ENCODE results near the gene DIPK2A. TPM values are rescaled to one million over a fixed set of nuclear protein-coding genes. Genes with fewer than 3 reads are reported as not detected.
A peak's percentile ranks its signal among the peaks of the same experiment; 100 is the strongest.

DIPK2A gene
- 5.9 TPM for total RNA-seq
- long read RNA-seq, full-length matches to known transcripts: 9 of 10 reads
- long read RNA-seq, partial matches to known transcripts: 1 of 10 reads
- long read RNA-seq, other reads (novel, unspliced or antisense): 0 of 10 reads

- ATAC-seq (ENCODE audit: poor library complexity): peak; percentile 91
- intact Hi-C loops (cut with DNase I): no loop called here
Measured at GRCh38 chr3:143971359-143972154, at the start of gene DIPK2A. DIPK2A (plus strand) TSS chr3:143971823; CDS start chr3:143972333, 510 bp downstream.

GRCh38 chr3:143924522-143925285 lies 46.9 kb upstream of the DIPK2A start:
- ATAC-seq (ENCODE audit: poor library complexity) (no peak), DNase-seq (no peak)
- intact Hi-C loops (cut with DNase I): no loop called here

More at GRCh38 chr3:143971359-143972154, at the start of gene DIPK2A:
- peak; percentile 96 for DNase-seq

- ATAC-seq (ENCODE audit: poor library complexity): no peak
- intact Hi-C loops (cut with DNase I): no loop called here
- no peak for DNase-seq
Measured at GRCh38 chr3:143928056-143928455, 43.6 kb upstream of the DIPK2A start.

- intact Hi-C loops (cut with DNase I): no loop called here
- DNase-seq: no peak
- no peak for ATAC-seq (ENCODE audit: poor library complexity)
Measured at GRCh38 chr3:143928541-143929255, 42.9 kb upstream of the DIPK2A start.

GRCh38 chr3:143934791-143935190 lies 36.8 kb upstream of the DIPK2A start:
- no peak for DNase-seq
- no peak for ATAC-seq (ENCODE audit: poor library complexity)
- intact Hi-C loops (cut with DNase I): no loop called here

- no peak for DNase-seq
- intact Hi-C loops (cut with DNase I): no loop called here
- no peak for ATAC-seq (ENCODE audit: poor library complexity)
Measured at GRCh38 chr3:143935678-143936077, 35.9 kb upstream of the DIPK2A start.

- intact Hi-C loops (cut with DNase I): loop anchor here (10.0 kb wide), 1 partner anchor 176 kb away; no protein-coding TSS in a partner anchor
- no peak for DNase-seq
- ATAC-seq (ENCODE audit: poor library complexity): no peak
Measured at GRCh38 chr3:143950810-143951209, 20.8 kb upstream of the DIPK2A start.

GRCh38 chr3:143951351-143951971 lies 20.2 kb upstream of the DIPK2A start:
- DNase-seq (no peak), ATAC-seq (ENCODE audit: poor library complexity) (no peak)
- intact Hi-C loops (cut with DNase I): loop anchor here (10.0 kb wide), 1 partner anchor 177 kb away; no protein-coding TSS in a partner anchor

- DNase-seq: no peak
- intact Hi-C loops (cut with DNase I): loop anchor here (10.0 kb wide), 1 partner anchor 178 kb away; no protein-coding TSS in a partner anchor
- no peak for ATAC-seq (ENCODE audit: poor library complexity)
Measured at GRCh38 chr3:143952569-143953072, 19.0 kb upstream of the DIPK2A start.

GRCh38 chr3:143955113-143955512 lies 16.5 kb upstream of the DIPK2A start:
- DNase-seq: no peak
- no peak for ATAC-seq (ENCODE audit: poor library complexity)
- intact Hi-C loops (cut with DNase I): loop anchor here (10.0 kb wide), 1 partner anchor 180 kb away; no protein-coding TSS in a partner anchor

- DNase-seq (no peak), ATAC-seq (ENCODE audit: poor library complexity) (no peak)
- intact Hi-C loops (cut with DNase I): loop anchor here (10.0 kb wide), 1 partner anchor 182 kb away; no protein-coding TSS in a partner anchor
Measured at GRCh38 chr3:143956838-143957237, 14.8 kb upstream of the DIPK2A start.

- ATAC-seq (ENCODE audit: poor library complexity) (no peak), DNase-seq (no peak)
- intact Hi-C loops (cut with DNase I): loop anchor here (10.0 kb wide), 1 partner anchor 183 kb away; no protein-coding TSS in a partner anchor
Measured at GRCh38 chr3:143957453-143957852, 14.2 kb upstream of the DIPK2A start.

- intact Hi-C loops (cut with DNase I): loop anchor here (10.0 kb wide), 1 partner anchor 184 kb away; no protein-coding TSS in a partner anchor
- DNase-seq: no peak
- ATAC-seq (ENCODE audit: poor library complexity): no peak
Measured at GRCh38 chr3:143958966-143959365, 12.7 kb upstream of the DIPK2A start.

- DNase-seq (no peak), ATAC-seq (ENCODE audit: poor library complexity) (no peak)
- intact Hi-C loops (cut with DNase I): no loop called here
Measured at GRCh38 chr3:143961342-143961741, 10.3 kb upstream of the DIPK2A start.

- ATAC-seq (ENCODE audit: poor library complexity) (no peak), DNase-seq (no peak)
- intact Hi-C loops (cut with DNase I): no loop called here
Measured at GRCh38 chr3:143963946-143964345, 7.7 kb upstream of the DIPK2A start.

GRCh38 chr3:143970773-143971358 lies 757 bp upstream of the DIPK2A start:
- intact Hi-C loops (cut with DNase I): no loop called here
- DNase-seq (peak; percentile 71), ATAC-seq (ENCODE audit: poor library complexity) (peak; percentile 2)

- DNase-seq (no peak), ATAC-seq (ENCODE audit: poor library complexity) (peak; percentile 9)
- intact Hi-C loops (cut with DNase I): no loop called here
Measured at GRCh38 chr3:143972155-143972504, 507 bp downstream of the DIPK2A start.

All from Right ventricle myocardium superior (tissue), 1 donor.